NCI-H1436 (cell line): ENCODE measurements around the gene EIF2B2.
"Not testable (repeated sequence)": the region's sequence is repeated elsewhere in the genome, so short reads cannot be mapped to it uniquely, and the experiment has no call there.

ENCODE experiments used
- DNase-seq: peaks from one replicate; lab custom pipeline; 2025; lab: John Stamatoyannopoulos, UW

Gene EIF2B2

DNA sequence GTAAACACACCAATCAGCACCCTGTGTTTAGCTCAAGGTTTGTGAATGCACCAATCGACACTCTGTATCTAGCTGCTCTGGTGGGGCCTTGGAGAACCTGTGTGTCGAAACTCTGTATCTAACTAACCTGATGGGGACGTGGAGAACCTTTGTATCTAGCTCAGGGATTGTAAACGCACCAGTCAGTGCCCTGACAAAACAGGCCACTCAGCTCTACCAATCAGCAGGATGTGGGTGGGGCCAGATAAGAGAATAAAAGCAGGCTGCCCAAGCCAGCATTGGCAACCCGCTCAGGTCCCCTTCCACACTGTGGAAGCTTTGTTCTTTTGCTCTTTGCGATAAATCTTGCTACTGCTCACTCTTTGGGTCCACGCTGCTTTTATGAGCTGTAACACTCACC lies 6.9 kb upstream of the EIF2B2 start:
- DNase-seq, result not testable (repeated sequence)

DNA sequence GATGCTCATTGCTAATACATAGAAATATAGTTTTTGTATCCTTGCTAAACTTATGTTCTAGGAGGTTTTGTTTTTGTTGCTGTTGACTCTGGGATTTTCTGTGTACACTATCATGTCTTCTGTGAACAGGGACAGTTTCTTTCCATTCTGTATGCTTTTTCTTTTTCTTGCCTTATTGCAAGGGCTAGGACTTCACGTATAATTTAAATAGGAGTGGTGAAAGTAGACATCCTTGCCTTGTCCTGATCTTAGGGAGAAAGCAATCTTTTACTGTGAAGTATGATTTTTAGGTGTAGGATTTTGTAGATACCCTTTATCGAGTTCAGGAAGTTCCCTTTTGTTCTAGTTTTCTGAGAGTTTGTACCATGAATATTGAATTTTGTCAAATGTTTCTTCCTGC lies 1.5 kb upstream of the EIF2B2 start:
- no peak for DNase-seq

DNA sequence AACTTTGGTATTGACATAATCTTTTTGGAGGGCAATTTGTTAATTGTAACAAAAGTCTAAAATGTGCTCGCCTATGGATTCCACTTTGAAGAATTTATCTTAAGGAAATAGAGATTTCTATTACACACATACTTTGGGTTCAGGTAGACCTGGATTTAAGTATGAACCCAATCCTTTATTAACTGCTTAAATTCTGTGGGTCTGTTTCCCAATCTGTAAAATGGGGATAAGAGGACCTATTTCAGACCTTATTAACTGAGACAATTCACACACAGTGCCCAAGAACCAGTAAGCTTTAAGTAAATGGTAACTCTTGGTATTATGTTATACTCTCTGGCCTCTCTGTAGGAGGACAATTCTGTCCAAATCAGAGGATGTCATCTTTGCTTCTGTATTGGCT lies 822 bp upstream of the EIF2B2 start:
- no peak for DNase-seq

DNA sequence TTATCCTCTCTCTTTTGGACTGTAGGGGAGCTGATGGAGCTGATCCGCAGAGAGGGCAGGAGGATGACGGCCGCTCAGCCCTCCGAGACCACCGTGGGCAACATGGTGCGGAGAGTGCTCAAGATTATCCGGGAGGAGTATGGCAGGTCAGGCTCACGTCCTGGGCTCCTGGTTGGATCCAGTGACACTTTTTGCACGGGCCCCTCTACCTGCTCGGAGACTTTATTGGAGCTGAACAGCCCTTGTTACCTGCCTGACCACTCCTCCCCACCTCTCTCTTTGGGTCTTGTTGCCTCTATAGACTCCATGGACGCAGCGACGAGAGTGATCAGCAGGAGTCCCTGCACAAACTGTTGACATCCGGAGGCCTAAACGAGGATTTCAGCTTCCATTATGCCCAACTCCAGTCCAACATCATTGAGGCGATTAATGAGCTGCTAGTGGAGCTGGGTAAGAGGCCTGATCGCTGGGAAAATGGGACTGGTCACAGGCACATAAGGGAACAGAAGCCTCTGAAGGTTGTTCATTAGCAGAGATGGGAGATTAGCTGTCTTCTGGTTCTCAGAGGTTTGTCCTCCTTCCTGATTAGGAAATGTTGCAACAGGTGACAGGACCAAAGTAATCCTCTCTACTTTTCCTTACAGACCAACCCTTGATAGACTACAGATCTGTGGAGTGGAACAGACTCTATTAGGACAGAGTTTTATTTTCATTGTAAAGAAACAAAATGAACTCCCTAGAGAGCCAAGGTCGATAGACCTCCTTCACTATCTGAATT lies 718 bp downstream of the EIF2B2 start:
- DNase-seq, result no peak

DNA sequence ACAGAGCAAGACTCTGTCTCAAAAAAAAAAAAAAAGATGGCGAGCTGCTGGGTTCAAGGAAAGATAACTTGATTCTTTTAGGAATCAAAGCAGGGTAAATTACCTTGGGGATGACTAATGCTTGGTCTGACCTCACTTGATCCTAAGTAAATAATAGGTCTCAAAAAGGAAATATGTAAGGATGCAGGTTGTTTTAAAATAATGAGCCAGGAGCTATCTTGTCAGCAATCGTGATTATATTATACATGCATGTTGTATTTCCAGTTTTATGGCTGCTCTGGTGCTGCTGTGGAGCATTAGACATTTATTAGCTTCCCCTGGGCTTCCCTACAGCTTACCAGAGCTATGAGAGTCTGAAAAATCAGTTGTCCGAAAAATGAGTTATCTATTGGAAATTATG lies 2.6 kb downstream of the EIF2B2 start:
- DNase-seq, result no peak

DNA sequence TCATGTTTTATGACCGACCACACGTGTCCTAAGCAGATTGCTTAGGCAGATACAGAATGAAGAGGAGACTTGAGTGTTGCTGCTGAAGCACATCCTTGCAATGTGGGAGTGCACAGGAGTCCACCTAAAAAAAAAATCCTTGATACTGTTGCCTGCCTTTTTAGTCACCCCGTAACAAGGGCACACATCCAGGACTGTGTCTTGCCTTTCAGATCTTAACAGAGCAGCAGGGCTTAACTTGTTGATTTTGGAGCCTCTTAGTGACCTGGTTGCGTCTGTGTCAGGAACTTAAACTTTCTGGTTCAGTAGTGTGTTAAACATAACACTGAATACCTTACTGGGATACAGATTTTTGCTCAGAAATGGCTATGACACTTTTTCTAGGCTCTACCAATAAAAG lies 6.5 kb downstream of the EIF2B2 start:
- no peak for DNase-seq

DNA sequence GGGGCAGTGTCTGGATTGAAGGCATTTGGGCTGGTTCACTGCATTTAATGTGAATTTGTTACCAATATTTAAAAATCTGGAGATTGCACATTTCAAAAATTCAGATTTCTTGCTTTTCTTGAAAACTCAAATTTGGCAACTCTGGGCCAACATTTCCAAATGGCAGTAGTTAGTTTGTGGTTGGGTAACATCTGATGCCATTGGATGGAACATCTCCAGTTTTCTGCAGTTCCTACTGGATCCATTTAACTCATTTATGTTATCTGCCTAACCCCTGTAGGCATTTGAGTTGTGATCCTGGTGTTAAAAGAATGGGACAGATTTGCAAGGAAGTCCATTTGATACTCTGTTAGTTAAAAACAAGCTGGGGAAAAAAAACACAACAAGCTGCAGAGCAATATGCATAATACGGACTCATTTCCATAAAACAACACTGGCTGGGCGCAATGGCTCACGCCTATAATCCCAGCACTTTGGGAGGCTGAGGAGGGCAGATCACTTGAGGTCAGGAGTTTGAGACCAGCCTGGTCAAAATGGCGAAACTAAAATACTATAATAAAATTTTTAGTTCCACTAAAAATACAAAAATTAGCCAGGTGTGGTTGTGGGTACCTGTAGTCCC lies 7.9 kb downstream of the EIF2B2 start:
- DNase-seq, result no peak

DNA sequence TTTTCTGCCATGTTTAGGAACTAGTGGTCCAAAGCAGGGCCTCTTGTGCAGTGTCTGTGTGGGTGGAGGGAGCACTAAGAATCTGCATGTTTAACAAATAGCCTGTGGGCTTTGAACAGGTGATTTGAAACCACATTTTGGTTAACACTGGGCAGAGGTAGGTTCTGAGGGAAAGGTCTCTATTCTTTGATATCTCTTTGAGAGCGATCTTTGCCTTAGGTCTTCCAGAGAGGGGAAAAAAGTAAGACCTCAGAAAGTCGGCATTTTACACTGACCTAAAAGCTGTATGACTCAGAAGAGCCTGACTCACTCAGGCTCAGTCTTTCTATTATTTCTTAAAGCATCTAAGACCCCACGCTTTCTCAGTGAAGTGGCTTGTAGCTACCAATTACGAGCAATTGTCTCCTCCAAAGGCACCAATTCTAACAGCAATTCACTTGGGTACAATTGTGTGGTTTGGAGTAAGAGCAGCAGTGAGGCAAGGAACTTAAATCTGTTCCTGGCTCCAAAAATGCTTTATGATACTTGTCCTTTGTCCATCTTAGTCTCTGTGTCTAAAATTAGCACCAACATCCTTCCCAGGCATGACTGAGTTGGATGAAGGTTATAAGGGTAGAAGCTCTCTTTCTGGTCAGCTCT lies 8.8 kb downstream of the EIF2B2 start:
- no peak for DNase-seq

DNA sequence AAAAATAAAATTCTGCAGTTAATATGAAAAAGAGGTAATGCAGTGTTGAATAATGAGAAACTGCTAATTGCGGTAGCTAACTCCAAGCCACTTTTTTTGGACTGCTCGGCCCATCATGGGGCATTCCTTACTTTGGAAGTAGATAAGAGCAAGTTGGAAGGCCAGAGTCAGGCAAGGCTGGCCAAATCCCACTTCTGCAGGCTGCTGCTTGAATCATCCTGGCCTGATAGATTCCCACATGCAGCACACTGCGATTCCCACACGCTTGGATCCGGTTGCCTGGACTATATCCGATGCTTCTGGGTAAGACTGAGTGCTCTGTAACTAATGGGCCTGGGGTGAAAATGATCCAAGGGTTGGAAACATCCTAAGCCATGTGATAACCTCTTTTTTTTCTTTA lies 10.6 kb downstream of the EIF2B2 start:
- DNase-seq, result no peak

DNA sequence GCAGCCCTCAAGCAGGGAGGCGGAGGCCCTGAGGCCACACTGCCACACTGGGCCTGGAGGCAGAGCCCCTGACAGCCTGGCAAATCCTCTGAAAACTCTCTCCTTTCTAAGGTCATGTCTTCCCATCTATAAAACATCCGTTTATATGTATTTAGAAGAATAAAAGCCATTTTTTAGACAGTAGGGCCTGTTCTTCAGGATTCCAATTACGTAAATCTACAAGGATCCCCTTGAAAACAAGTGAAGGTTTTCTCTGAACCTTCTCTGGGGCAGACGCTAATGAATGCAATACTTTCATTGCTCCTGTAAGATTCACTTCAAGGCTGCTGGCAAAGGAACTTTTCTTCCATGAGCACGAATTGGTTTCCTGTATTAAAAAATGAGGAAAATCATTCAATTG lies 12.8 kb downstream of the EIF2B2 start:
- no peak for DNase-seq

DNA sequence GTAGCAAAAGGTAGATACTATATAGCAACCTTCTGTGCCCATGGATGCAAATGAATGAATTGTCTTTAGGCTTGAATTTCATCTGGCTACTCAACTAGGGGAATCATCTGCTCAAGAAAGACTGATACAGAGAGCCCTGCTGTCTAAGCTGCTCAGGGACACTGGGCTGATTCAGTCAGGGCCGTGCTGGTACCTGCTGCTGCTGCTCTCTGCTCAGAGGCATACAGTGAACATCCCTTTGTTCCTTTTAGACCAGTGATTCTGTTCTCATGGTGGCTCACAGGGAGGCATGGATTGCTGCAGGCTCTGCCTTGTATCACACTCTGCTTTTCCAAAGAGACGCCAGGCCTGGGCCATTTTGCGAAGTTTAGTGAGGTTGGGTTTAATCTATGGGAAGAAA lies 14.1 kb downstream of the EIF2B2 start:
- DNase-seq, result no peak

DNA sequence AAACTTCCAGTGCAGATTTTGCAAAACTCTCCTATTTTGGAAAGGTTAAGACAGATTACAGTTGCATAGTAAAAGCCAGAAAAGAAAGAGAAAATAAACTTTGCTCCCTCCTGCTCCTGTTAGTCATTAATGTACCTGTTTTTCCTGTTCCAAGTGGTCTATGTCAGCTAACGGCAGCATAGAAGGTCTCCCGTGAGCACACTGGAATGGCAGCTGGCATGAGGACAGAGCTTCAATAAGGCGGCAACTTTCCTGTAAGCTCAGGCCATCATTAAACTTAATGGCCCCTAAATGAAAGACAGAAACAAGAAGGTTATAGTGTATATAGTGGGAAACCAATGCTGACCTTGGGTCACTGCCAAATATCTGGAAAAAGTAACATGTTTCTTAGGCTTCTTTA lies 16.0 kb downstream of the EIF2B2 start:
- DNase-seq, result no peak

DNA sequence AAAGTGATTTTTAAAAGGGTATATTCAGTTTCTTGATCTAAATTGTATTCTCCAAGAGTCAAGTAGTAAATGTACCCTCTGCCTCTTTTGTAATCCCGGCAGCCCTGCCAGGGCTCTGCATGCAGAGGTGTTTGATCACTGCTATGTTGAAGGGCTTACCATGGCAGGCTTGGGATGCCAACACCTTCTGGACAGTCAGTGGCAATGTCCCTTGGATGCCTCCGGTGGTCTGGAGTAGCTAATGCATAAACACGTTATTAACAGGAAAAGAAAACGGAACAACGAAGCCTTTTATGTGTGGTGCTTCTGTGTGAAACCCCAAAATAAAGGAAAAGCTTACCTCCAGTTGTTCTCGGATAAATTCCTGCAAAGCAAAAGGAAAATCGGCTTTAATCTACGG lies 19.9 kb downstream of the EIF2B2 start:
- no peak for DNase-seq

DNA sequence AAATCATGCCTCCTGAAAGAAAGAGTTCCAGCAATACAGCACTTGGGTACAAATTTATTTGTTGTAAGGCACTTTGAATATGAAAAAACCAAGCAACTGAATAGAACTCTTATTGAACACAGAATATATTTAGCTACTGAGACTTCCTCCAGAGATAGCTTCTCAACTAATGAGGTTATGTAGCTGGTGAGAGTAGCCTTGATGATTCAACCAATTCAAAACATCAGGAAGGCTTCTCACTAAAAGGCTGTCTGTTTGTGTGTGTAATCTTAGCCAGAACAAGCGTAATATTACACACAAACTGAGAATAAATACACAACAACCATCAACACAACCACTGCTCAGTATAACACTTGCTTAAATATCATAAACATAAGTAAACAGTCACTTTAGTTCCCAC lies 20.4 kb downstream of the EIF2B2 start:
- DNase-seq, result no peak

DNA sequence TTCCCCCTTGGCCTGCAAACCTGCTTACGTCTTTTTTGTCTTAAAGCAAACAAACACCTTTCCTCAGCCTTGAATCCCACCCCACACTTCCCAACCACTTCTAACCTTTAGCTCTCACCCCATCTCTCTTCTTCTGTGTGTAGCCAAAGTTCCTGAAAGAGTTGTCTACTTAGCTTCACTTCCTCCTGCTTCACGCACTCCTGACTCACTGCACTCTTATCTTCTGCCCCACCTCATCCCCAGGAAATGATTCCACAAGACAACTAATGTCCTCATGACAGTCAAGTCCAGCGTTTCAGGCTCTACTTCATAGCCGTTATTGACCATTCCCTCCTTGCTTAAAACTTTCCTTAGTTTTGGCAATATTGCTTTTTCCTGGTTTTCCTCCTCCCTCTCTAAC lies 22.4 kb downstream of the EIF2B2 start:
- DNase-seq, result no peak

DNA sequence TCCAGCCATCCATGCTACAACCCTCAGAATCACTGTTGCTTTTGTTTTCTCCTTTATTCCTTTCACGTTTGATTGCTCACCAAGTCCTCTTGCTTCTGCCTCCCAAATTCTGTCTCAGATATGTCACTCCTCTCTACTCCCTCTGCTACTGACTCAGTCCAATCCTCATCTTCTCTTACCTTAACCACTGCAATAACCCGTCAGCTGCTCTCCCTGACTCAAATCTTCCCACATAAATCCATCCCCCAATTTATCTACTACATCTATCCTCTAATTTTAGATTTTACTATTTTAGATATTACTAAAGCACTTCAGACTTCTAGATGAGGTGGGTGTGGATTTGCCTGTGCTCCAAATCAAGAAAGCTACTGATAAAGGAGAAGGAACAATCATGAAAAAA lies 23.2 kb downstream of the EIF2B2 start:
- no peak for DNase-seq

DNA sequence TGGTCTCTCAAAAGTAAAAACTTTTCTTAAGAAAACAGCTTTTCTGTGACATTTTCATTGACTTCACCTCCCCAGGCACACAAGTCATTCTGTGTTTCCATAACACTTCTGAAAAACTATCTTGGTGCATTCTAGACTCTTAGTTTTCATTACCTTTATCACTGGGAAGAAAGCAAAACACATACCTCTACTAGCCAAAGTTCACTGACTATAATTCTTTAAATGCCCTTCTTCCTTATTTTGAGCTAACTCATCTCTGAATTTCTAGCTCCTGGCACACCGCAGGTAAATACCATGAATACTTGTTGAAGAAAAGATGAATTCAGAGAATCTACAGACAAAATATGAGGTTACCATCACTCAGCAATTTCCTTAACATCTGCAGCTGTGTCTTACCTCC lies 27.4 kb downstream of the EIF2B2 start:
- DNase-seq, result no peak

DNA sequence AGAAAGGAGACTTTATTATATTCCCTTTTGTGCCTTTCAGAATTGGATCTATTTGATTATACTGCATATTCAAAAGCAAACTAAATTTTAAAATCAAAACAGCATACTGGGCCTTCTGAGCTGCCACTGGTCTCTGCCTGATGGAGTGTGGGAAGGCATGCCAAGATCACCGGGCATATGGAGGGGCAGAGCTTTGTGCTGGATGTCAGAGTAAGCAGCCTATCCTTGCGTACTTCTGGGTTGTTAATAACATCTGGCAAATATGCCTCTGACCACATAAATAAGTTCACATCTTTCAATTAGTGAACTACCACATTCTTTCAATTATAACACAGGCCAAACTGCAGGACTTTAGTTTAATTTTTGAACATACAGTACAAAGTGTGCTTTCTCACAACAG lies 30.2 kb downstream of the EIF2B2 start:
- DNase-seq, result no peak

DNA sequence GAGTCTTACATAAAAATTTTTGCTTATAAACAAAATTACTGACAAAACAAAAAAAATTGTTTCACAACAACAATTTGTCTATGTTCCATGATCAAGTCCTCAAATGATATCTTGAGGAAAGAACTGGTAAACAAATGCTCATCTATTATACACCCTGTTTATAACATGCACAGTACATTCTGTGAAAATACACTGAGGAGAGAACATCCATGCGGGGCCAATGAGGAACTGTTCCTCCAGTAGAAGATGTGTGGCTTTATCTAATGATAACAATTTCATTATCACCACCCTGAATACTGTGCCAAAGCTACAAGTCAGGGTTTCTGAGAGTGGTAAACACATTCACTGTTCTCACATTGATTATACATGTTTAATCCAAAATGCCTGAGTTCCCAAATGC lies 37.8 kb downstream of the EIF2B2 start:
- DNase-seq, result no peak

DNA sequence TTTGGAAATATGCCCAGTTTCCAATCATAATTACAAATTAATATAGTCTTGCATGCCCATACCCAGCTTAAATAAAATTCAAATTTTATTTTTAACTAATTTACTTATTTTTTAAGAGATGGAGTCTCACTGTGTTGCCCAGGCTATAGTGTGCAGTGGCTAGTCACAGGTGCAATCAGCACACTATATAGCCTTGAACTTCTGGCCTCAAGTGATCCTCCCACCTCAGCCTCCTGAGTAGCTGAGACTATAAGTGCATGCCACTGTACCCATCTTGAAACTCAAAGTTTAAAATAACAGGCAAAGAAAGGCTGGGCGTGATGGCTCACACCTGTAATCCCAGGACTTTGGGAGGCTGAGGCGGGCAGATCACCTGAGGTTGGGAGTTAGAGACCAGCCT lies 38.2 kb downstream of the EIF2B2 start:
- no peak for DNase-seq

DNA sequence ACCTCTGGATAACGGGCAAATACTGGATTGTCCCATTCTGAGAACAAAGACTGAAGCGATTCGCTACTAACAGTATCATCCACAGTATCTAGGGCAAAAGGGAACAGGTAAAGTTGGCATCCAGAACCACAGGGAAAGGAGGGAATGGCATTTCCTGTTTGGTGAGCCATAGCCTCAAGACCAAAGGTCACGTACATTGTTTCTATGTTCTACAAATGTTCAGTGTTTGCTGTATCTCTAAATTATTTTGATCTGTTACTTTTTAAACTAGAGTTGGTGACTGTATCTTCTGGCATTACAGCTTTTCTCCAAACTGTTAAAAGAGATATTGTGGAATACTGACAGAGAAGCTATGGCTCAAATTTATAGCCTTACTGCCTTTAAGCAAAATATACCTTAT lies 38.9 kb downstream of the EIF2B2 start:
- DNase-seq, result no peak

DNA sequence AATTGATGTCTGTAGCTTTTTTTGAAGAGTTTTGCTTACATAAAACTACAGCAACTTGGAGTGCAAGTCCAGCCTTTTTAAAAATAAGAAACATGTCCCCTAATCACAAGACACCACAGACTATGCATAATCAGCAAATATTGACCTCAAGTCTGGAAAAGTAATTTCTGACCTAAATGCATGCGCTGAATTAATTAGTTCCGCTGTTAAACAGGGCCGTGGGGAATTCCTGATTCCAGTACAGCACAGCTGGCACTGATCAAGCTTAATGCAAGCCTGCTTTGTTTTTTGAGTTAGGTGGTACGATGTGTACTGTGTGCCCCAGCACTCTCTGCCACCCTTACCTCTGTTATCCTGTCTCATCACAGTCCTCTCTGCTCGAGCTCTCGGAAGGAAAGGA lies 39.3 kb downstream of the EIF2B2 start:
- DNase-seq, result no peak

DNA sequence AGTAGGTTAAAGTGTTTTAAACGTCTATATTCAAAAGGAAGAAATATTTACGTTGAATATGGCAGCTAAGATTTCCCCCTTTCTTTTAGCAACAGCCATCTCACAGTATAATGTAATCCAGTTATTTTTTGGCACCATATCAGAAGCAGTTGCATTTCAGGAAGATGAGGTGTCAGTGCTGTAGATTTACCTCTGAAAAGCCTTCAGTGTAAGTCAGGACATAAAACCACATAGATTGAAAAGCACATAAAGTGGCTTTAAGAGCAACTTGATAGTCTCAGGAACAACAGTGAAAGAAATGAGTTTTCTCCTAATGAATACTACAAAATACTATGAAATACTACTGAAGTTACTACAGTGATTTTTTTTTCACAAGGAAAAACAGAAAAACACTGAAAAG lies 41.6 kb downstream of the EIF2B2 start:
- DNase-seq, result no peak

DNA sequence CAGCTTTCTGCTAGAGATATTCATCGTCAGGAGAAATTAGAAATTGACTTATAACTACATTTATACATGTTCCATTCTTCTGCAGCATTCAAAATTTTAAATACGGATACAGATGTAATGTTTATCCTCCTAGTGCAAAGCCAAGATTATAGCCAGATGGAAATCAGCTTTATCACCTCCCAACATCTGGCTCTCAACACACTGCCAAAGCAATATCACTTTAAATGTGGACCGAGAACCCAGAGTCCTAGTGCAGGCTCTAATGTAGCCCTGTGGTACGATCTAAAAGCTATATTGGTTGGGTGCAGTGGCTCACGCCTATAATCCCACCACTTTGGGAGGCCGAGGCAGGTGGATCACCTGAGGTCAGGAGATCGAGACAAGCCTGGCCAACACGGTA lies 42.0 kb downstream of the EIF2B2 start:
- DNase-seq, result no peak
